Measurements from ENCODE around the gene BBIP1.
"Not testable (repeated sequence)": the region's sequence is repeated elsewhere in the genome, so short reads cannot be mapped to it uniquely, and the experiment has no call there.

BBIP1 gene

DNA sequence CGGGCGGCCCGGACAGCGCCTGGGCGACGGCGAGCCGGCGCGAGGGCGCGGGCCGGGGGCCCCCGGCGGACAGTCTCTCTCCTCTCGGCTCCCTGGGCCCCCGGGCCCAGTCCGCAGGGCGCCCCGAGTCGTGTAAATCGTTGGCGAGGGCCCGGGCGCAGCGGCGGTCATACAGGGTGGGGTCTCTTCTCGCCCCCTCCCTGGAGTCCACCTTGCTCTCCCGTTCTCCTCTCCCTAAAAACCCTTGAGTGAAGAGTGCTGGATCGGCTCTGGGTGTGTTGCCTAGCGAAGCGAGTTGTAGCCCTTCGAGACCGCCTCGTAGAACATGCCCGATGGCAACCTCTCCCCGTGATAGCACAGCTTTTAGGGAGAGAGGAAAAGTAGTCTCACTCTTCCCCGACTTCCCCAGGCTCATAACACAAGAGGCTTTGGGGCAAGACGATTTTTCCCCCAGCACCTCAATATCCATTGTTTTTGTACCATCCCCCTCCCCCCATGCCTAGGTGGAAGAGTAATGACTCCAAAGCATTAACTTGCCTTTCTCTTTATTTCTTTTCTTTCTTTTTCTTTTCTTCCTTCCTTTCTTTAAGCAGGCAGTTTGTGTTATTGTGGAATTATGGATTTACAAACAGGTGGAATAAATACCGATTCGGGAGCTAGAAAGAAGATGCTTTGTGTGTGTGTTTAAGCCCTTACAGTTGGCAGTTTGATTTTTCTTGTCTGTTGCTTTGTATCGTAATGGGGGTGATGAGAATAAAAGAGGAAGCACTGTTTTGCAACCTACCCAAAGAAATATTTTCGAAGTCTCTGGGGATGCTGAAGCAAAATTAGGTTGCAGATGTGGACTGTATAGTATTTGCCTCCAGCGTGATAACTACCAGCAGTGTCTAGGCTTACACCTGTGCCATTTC lies 1.2 kb upstream of the BBIP1 start:
- no peak for DNase-seq (ENCODE audit: low read depth)

DNA sequence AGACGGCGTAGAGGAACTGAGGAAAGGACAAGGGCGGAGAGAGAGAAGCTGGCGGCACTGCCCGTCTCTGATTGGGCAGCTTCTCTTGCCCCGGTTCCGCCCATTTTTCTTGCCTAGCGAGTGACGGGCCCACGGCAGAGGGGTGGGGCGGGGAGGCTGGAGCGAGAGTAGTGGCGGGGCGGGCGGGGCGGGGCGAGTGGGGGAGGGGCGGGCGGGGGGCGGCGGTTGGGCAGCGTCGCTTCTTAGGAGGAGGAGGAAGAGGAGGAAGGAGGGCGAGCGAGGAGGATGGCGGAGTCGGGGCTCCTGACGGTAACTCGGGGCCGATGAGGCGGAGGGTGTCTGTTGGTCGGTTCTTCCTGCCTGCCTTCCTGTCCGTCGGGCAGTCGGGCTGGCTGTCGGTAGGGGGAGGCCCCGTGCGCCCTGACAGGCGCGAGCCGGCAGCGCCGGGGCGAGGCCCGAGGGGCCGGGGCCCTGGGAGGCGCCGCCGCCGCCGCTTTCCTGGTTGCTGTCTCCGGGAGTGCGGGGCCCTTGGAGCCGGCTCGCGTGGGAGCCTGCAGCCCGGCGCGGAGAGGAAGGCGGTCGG lies 460 bp upstream of the BBIP1 start, which contains the start of gene SHOC2:
SHOC2 (plus strand) TSS at position 256 of the 583 bp plus-strand sequence. CDS start 44,755 bp downstream, outside the sequence.
- no peak for DNase-seq (ENCODE audit: low read depth)

DNA sequence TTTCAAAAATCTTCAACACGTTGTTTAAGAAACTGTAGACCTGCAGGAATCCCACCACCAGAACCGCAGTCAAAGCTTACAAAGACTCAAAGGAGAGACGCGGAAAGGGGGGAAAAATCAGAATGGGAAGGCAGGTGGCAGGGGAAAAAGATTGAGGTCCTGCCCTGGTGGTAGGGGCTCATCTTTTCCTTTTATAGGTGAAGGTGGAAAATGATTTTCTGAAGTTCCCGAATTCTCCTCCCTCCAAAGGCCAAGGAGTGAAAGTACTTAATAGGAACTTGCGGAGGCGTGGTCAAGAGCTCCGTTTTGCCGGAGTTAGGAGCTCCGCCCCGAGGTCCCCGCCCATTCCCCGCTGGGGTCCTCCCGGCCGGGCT lies 724 bp downstream of the BBIP1 start:
- peak; percentile 96 for DNase-seq (ENCODE audit: low read depth)

DNA sequence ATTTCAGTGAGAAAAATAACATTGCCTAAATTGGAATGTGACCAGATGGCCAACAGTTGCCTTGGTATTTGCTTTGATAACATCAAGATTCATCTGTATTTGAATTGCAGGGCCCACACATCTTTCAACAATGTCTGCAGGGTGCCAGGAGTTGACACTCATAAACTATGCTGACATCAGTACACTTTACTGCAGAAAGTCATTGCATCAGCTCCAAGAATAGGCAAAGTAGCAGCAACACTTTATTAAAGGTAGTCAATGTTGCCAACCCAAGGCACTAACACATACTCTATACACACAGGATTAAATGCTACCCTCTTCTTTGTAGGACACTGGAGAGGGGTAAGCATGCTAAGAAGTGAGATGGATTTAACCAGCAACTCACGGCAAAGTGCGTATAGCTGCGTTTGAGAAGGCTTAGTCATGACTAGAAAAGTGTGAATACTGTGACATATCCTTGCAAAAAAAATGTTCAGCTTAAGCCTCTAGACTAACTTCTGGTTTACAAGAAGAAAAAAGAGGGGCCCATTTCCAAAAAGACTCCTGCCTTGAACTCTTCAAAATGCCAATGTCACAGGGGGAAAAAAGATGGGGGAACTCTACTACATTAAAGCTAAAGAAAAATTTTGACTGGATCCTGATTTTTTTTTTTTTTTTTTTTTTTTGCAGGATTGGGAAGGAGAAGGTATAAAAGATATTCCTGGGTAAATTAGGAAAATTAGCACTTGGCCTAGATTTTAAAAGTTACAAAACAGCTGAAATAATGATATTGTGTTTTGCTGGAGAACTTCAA lies 2.2 kb downstream of the BBIP1 start:
- peak; percentile 78 for DNase-seq (ENCODE audit: low read depth)

DNA sequence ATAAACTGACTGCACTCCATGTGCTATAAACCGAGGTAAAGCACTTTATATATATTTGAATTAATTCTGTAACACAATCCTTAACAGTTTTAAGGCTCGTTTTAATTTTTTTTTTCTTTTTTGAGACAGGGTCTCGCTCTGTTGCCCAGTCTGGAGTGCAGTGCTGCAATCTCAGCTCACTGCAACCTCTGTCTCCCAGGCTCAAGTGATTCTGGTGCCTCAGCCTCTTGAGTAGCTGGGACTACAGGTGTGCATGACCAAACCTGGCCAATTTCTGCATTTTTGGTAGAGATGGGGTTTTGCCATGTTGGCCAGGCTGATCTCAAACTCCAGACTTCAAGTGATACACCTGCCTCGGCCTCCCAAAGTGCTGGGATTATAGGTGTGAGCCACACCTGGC lies 3.4 kb downstream of the BBIP1 start:
- DNase-seq (ENCODE audit: low read depth), result not testable (repeated sequence)

DNA sequence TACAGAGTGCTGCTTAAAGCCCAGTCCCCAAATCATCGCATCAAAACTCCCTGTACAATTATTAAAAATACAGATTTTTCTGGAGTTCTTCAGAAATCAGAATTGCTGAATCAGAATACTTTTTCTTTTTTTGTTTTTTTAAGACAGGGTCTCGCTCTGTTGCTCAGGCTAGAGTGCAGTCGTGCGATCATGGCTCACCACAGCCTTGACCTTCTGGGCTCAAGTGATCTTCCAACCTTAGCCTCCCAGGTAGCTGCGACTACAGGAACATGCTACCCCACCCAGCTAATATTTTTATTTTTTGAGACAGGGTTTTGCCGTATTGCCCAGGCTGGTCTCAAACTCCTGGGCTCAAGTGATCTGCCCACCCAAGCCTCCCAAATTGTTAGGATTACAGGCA lies 3.9 kb downstream of the BBIP1 start:
- no peak for DNase-seq (ENCODE audit: low read depth)

DNA sequence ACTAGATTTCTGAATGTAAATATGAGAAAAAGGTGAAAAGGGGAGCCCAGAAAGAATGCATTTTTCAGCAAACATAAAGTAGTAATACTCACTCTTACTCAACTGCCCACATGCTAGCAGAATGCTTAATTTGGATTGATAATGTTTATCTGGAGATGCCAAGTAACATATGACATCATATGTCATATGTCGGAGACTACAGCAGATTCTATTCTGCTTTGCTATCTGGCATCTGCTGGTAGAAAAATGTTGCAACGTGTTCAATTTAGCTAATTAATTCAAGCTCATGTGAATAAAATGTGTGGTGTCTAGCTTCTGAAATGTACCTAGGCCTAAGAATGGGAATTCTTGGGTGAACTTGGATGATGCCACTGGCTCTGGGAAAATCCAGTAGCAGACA lies 4.5 kb downstream of the BBIP1 start:
- no peak for DNase-seq (ENCODE audit: low read depth)

DNA sequence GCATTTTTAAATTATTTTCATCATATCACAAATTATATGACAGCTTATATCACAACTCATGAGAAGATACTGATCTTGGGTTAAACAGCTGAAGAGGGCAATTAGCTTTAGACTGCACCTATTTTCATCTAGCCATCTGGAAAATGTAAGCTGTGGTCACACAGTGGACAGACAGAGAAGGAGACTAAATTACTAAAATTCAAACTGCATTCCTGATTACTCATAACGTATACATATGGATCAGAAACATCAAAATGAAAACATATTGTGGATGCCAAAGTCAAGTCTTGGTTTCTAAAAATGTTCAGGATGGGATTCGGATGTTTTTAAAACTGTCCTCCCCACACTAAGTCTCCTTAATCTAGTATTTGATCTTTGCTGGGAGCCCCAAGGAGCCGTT lies 6.6 kb downstream of the BBIP1 start:
- peak; percentile 29 for DNase-seq (ENCODE audit: low read depth)

DNA sequence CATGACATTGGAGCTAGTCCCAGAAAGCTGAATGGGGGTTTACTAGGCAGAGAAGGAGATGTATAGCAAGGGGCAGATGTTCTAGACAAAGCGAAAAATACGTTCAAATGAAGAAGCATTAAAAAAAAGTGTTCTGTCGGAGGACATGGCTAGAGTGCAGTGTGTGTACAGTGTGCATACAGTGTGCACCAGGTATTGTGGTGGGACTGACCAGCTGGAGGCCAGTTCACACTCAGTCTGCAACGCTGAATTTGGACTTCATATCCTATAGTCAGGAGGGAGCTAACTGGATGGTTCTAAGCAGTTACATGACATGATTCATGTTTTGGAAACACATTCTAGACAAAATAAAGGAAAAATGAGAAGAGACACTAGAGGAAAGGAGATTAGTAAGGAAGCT lies 8.8 kb downstream of the BBIP1 start:
- DNase-seq (ENCODE audit: low read depth), result no peak

DNA sequence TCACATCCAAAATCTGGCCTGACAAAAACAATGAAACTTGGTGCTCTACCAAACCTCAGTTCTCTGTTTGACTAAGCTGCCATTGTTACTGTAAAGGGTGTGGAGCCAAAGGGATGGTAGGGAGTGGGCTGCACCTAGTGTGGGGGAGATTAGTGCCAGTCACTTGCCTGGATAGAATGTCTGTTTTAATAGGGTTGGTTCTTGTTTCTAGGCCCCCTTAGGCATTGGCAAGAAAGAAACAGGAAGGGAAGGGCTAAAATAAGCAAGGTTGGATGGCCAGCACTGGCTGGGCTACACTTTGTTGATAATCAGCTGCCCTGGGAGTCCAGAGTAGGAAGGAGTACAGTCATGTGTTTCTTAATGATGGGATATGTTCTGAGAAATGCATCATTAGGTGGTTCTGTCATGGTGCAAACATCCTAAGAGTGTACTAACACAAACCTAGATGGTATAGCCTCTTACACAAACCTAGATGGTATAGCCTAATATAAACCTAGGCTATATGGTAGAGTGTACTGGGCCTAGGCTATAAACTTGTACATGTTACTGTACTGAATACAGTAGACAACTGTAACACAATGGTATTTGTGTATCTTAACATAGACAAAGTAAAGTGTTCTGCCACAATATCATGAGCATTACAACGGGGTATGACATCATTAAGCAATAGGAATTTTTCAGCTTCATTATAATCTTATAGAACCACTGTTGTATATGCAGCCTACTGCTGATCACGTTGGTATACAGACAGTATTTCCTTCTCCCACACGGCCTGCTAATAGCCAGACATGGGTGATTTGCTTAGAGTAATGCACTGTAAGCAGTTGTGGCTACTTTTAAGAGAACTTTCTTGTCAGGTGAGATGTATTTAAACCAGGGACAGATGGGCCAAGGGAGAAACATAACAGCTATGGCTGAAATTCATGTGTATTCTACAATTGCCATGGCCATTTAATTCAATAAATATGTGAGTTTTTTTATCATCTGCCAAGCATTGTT lies 15.4 kb downstream of the BBIP1 start:
- DNase-seq (ENCODE audit: low read depth), result no peak

DNA sequence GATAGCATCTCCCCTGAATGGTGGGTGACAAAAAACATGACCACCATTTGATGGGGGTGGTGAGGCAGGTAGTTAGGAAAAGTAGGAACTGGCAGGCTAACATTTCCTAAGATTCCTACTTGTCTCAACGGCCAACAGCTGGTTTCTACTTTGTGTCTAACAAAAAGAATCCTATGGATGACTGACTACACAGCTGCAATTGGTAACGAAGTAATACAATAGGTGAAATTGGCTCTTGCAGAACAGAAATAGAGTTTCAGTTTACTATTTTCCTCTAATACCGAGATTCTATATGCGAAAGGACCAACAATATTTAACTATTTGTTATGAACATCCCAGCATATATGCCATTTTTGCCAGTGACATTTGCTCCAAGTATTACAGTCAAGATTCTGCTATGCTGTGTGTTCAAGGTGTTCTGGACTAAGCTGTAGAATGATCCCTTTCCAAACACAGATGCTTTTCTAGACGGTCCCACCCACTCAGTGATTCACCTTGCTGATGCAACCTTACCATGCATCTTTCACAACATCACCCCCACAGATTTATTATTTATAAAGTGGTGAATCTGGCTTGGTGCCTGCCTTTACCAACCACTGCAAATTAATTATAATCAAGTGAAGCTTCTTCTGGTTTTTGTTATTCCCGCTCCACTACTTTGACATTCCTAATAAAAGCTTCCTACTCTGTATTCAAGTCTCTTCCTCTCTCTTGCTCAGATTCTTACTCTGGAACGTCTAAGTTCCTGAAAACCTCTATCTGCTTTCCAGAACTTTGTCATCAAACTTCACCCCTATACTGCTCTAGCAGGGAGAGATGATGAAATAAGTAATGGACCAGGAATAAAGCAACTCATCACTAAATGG lies 16.8 kb downstream of the BBIP1 start:
- peak; percentile 63 for DNase-seq (ENCODE audit: low read depth)

DNA sequence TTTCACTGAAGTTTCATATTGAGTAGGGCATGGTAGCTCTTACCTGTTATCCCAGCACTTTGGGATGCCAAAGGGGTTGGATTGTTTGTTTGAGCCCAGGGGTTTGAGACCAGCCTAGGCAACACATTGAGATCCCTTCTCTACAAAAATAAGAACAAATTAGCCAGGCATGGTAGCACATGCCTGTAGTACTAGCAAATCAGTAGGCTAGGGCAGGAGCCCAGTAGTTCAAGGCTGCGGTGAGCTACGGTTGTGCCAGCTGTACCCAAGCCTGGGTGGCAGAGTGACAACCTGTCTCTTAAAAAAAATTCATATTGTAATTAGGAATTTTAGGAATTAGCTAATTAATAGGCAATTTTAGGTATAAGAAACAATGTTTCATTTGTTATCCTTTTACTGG lies 18.0 kb downstream of the BBIP1 start:
- DNase-seq (ENCODE audit: low read depth), result no peak

DNA sequence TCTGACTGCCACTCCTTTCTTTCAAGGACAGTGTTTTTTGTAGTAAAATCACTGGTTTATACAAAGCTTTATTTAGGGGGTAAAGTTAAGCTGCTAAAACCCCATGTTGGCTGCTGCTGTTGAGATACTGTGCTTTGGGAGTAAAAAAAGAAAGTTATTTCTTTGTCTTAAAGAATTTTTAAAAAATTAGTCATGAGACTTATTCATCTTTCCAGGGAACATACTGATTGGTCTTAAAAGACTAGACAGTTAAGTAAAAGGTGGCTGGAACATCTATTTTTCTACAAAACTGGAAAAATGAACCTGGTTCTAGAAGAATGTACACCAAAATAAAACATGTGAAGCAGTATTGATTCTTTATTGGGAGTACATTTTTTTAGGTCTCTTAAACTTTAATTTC lies 20.6 kb downstream of the BBIP1 start:
- DNase-seq (ENCODE audit: low read depth), result no peak

DNA sequence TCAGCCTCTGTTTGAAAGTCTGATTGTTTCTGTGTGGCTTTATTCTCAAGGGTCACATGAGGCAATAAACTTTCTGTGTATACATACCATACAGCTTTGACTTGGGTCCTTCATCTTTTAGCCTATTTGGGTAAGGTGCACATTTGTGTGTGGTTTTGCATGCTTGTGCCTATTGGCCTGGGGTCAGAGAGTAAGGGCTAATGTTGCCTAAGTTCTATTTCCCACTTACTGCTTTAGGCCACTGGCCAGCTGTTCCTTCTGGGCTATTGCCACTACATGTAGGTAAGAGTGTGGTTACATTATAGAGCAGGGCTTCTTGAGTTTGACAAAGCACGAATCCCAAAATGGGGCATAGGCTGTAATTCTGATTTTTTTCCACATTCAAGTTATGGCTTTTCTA lies 21.8 kb downstream of the BBIP1 start:
- DNase-seq (ENCODE audit: low read depth), result no peak

DNA sequence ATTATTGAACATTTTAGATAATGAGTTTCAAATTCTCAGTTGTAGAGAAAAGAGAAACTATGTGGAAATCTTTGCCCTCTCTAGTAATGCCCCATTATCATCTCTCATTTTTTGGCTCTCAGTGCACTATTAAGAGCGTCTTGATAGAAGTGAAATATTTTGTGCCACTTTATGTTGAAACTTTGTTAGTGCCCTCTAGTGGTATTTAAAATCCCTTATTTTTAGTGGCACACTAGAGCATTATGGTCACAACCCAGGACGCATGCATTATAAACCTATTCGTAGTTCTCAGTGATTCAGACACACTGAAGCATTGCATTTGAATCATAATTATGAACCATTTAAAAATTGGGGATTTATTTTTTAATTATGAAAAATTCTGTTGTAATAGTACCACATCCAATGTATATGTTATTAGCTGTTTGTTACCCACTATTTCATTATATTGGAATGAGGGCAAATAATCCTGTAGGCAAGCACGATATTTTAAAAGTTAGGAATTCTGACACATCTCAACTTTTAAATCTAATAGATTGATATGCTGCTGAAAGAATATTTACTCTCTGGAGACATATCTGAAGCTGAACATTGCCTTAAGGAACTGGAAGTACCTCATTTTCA lies 25.3 kb downstream of the BBIP1 start:
- DNase-seq (ENCODE audit: low read depth), result no peak

DNA sequence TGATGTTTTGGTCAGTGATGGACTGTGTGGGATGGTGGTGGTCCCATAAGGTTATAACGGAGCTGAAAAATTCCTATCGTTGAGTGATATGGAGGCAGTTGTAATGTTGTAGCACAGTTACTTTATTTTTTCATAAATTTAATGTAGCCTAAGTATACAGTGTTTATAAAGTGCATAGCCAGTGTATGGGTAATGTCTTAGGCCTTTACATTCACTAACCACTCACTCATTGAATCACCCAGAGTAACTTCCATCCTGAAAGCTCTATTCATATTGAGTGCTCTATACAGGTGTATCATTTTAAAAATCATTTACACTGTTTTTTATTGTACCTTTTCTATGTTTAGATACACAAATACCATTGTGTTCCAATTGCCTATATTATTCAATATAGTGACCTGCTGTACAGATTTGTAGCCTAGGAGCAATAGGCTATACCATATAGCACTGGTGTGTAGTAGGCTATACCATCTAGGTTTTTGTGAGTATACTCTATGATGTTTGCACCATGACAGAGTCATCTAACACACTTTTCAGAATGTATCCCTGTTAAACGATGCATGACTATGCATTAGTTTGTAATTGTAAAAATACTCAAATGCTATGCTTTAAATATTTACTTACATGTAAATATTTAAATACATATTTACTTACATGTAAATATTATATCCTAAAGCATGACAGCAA lies 26.2 kb downstream of the BBIP1 start:
- no peak for DNase-seq (ENCODE audit: low read depth)

DNA sequence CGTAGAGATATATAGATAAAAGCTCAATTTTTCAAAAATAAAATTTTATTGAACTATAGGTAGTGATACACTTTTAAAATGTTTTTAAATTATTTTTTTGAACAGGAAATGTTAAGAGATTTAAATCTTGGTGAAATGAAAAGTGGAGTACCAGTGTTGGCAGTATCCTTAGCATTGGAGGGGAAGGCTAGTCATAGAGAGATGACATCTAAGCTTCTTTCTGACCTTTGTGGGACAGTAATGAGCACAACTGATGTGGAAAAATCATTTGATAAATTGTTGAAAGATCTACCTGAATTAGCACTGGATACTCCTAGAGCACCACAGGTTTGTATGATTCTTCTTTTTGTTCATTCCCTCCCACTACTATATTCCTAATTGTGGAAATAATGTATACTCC lies 31.4 kb downstream of the BBIP1 start:
- DNase-seq (ENCODE audit: low read depth), result no peak

DNA sequence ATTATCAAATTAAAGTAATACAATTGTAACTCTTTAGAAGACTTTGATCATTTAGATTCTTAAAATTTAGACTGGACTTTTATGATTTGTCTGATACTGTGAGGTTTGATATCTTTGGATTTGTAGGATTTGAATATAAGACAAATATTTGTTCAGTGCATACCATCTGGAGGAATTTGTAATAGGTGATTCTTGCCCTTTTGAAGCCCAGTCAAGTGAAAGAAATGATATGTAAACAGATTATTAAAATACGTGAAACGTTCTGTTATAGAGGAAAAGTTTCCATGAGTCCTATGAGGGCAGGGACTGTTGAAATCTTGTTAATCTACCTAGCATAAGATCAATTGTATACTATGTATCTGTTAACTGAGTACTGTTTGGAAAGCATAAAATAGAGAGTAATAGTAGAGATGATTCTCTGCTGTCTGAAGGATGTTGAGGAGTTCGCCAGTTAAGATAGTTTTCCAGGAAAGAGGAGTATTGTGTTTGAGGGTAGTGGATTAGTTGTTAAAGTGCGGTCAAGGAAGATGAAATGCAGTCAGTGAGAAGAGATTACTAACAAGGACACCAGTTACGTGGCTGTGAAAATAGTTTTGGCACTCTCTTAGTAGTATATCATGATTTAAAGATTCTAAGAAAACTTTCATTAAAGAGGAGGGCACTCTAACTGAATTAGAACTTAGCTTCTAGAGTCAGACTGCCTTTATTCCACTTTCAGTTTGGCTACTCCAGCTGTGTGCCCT lies 32.9 kb downstream of the BBIP1 start:
- no peak for DNase-seq (ENCODE audit: low read depth)

DNA sequence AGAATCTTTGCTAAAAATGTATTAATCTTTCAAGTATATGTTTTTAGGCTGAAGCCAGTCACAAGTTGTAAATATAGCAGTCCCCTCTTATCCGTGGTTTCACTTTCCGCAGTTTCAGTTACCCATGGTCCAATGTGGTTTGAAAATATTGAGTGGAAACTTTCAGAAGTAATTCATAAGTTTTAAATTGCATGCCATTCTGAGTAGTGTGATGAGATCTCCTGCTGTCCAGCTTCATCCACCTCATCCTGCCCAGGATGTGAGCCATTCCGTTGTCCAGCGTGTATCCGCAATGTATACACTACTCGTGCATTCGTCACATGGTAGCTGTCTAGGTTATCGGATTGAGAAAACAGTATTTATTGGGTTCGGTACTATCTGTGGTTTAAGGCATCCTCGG lies 35.1 kb downstream of the BBIP1 start:
- DNase-seq (ENCODE audit: low read depth), result no peak

Measured in fibroblast of the conjunctiva (primary cell).